CD8-positive, alpha-beta memory T cell (primary cell): ENCODE results near the gene PJVK. TPM values are rescaled to one million over a fixed set of nuclear protein-coding genes. Genes with fewer than 3 reads are reported as not detected.
A peak's percentile ranks its signal among the peaks of the same experiment; 100 is the strongest.

Source experiments
- CTCF ChIA-PET: fragments of 350-600 bp; sonication (Branson Sonifier 250); formaldehyde crosslinking; loops from one replicate; lab custom pipeline; 2021; ENCODE audit warnings: antibody characterized with exemption; lab: Charles Lee
- POLR2A ChIA-PET: fragments of 350-600 bp; sonication (Branson Sonifier 250); formaldehyde crosslinking; loops from one replicate; lab custom pipeline; 2021; ENCODE audit warnings: antibody characterized with exemption; lab: Charles Lee
- DNase-seq, 5 donors: peaks; one replicate each; pipeline versions ENCODE4 v3.0.0 to v3.0.0-alpha.2; 2020 to 2022; ENCODE audit warnings: mixed read lengths in 1 of 5
- H3K27ac ChIP-seq: one replicate; pipeline ENCODE4 v1.7.0; 2013; ENCODE audit warnings: low read depth, mild to moderate bottlenecking, low read length, moderate library complexity
- H3K27me3 ChIP-seq: 2 replicates; pipeline ENCODE4 v1.7.0; 2013; ENCODE audit warnings: low read length, mild to moderate bottlenecking; ENCODE audit not compliant: insufficient read depth, poor library complexity, severe bottlenecking
- H3K36me3 ChIP-seq: 2 replicates; pipeline ENCODE4 v1.7.0; 2013; ENCODE audit warnings: mild to moderate bottlenecking, low read length, moderate library complexity; ENCODE audit not compliant: insufficient read depth
- H3K4me1 ChIP-seq: 2 replicates; pipeline ENCODE4 v1.7.0; 2013; ENCODE audit warnings: mild to moderate bottlenecking, low read length, moderate library complexity; ENCODE audit not compliant: insufficient read depth
- H3K4me3 ChIP-seq: 2 replicates; pipeline ENCODE4 v1.7.0; 2013; ENCODE audit warnings: mild to moderate bottlenecking, low read length
- H3K9me3 ChIP-seq: 2 replicates; pipeline ENCODE4 v1.7.0; 2013; ENCODE audit warnings: mild to moderate bottlenecking, low read length
- H3K27ac Mint-ChIP-seq, 8 donors: one replicate each; pipeline ENCODE4 v1.8.0; 2020 to 2021; ENCODE audit warnings: mixed read lengths in 8 of 8, mild to moderate bottlenecking in 6 of 8, inconsistent platforms in 3 of 8, moderate library complexity in 3 of 8
- H3K27me3 Mint-ChIP-seq, 2 donors: one replicate each; pipeline ENCODE4 v1.8.0; 2020 to 2021; ENCODE audit warnings: mixed read lengths in 2 of 2, mild to moderate bottlenecking in 1 of 2, moderate library complexity in 1 of 2
- H3K36me3 Mint-ChIP-seq, 3 donors: one replicate each; pipeline ENCODE4 v1.8.0; 2020 to 2021; ENCODE audit warnings: mixed read lengths in 3 of 3, inconsistent platforms in 1 of 3, mild to moderate bottlenecking in 1 of 3
- H3K4me1 Mint-ChIP-seq, 3 donors: one replicate each; pipeline ENCODE4 v1.8.0; 2020 to 2021; ENCODE audit warnings: mixed read lengths in 3 of 3, inconsistent platforms in 1 of 3, mild to moderate bottlenecking in 1 of 3
- H3K4me3 Mint-ChIP-seq, 7 donors: one replicate each; pipeline ENCODE4 v1.8.0; 2020 to 2021; ENCODE audit warnings: mixed read lengths in 7 of 7, mild to moderate bottlenecking in 6 of 7, moderate library complexity in 4 of 7, inconsistent platforms in 2 of 7
- H3K9me3 Mint-ChIP-seq, 5 donors: one replicate each; pipeline ENCODE4 v1.8.0; 2020 to 2022; ENCODE audit warnings: mixed read lengths in 5 of 5, mild to moderate bottlenecking in 3 of 5, moderate library complexity in 2 of 5, inconsistent platforms in 1 of 5
- polyA plus RNA-seq: library from polyadenylated mRNA; unstranded; fragments of 300-500 nt; fragmentation: Illumina TruSeq; gene quantifications from one replicate; pipeline ENCODE4 v1.2.3, GENCODE V29; 2021
- total RNA-seq, 2 experiments: library from RNA; stranded (reverse); gene quantifications; one replicate each; pipeline ENCODE4 v1.2.3, GENCODE V29; 2021

The PJVK gene
- total and polyA plus RNA-seq, 3 experiments from 2014 or later, result 1.5 to 1.9 TPM; not detected in 1

DNA sequence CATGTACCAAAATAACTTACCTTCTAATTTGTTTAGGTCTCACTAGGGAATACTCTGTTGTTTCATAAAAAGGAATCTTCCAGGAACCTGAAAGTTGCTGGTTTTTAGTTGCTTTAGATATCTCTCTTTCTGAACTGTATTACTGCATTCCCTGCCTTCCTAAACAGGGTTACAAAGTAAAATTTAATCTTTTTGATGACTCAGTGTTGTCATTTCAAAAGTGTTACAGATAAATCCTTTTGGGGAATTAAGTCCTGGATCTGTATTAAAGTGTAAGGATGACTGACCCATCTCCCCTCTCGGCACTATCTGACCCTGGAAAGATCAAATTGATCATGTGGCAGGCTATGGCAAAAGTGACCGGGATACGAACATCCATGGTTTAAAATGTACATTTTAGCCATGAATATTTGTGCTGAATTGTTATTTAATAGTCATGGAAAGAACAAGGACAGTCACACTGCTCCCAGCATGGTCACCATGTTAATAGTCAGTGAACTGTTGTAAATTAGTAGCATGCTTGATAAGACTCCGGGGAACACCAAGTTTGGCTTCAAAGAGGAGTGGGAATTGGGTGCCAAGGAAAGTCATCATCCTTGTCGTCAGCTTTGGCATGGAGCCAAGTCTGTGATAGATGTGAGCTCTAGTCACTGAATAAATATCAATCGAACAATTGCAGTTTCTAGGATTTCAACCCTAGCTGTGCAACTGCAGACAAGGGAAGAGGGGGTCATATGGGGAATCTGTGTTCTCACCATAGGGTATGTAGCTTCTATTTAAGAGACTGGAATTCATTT, 33.3 kb downstream of the PJVK start:
- ChIA-PET POLR2A (no interaction called here), CTCF (no interaction called here)
- Mint-ChIP-seq H3K36me3 (peaks cover 0 to 39% (median 23%) of the 10 kb centered on the region in 3 donors), H3K4me3 (no peak overlapping the region), H3K27ac (peak overlapping the region in 3 of 8 donors; percentile 3 to 40 (median 25)), H3K9me3 (no peaks in the 10 kb centered on the region), H3K27me3 (no peaks in the 10 kb centered on the region), H3K4me1 (peaks cover 55 to 81% (median 80%) of the 10 kb centered on the region in 3 donors)
- no peak for DNase-seq
- Histone ChIP-seq H3K27me3 (no peaks in the 10 kb centered on the region), H3K9me3 (no peaks in the 10 kb centered on the region), H3K36me3 (peaks cover 9% of the 10 kb centered on the region), H3K4me3 (no peak overlapping the region), H3K4me1 (peaks cover 37% of the 10 kb centered on the region), H3K27ac (no peak overlapping the region)

DNA sequence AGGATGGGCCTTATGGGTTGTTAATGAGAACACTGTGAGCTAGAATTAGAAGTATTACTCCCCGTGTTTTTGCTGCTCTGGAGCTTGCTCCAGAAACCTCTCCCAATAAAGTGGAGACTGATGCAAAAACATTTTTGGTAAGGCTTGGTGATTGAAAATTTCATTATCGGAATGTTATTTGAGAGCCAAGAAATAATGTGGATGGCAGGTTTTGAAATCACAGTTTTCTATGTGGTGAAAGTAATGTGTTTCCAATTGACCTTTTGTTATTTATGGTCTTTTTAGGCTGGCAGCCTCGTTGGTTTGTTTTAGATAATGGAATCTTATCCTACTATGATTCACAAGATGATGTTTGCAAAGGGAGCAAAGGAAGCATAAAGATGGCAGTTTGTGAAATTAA, 34.2 kb downstream of the PJVK start:
- Histone ChIP-seq H3K27me3 (no peaks in the 10 kb centered on the region), H3K27ac (no peak overlapping the region), H3K4me1 (peaks cover 31% of the 10 kb centered on the region), H3K4me3 (no peak overlapping the region), H3K9me3 (no peaks in the 10 kb centered on the region), H3K36me3 (peaks cover 15% of the 10 kb centered on the region)
- ChIA-PET POLR2A (no interaction called here), CTCF (no interaction called here)
- no peak for DNase-seq
- Mint-ChIP-seq H3K4me1 (peaks cover 59 to 83% (median 81%) of the 10 kb centered on the region in 3 donors), H3K27me3 (no peaks in the 10 kb centered on the region), H3K4me3 (no peak overlapping the region), H3K27ac (peak overlapping the region in 2 of 8 donors; percentile 34 to 79), H3K36me3 (peaks cover 0 to 46% (median 27%) of the 10 kb centered on the region in 3 donors), H3K9me3 (no peaks in the 10 kb centered on the region)

DNA sequence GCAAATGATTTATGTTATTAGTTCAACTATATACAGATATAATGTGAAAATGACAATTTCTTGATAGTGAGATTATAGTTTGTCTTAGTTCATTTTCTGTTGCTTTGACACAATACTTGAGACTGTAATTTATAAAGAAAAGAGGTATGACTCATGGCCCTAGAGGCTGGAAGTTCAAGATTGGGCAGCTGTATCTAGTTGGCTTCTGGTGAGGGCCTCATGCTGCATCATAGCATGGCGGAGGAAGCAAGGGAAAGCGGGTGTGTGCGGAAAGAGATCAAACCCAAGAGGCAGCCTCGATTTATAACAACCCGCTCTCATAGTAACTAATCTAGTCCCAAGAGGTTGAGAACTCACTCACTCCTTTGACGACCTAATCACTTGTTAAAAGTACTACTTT, 40.4 kb downstream of the PJVK start:
- CTCF ChIA-PET, result no interaction called here
- Histone ChIP-seq H3K4me3 (no peak overlapping the region), H3K27ac (no peak overlapping the region), H3K36me3 (peaks cover 52% of the 10 kb centered on the region), H3K27me3 (no peaks in the 10 kb centered on the region), H3K4me1 (no peaks in the 10 kb centered on the region), H3K9me3 (no peaks in the 10 kb centered on the region)
- POLR2A ChIA-PET, result interaction anchor here (1.6 kb wide), 1 partner anchor 9 kb away, joined by 3 read pairs; no protein-coding TSS in a partner anchor
- no peak for DNase-seq
- no peaks in the 10 kb centered on the region for H3K27me3 Mint-ChIP-seq
- H3K4me1 Mint-ChIP-seq, result peaks cover 22 to 30% (median 28%) of the 10 kb centered on the region in 3 donors
- no peak overlapping the region for H3K27ac Mint-ChIP-seq
- H3K36me3 Mint-ChIP-seq, result peaks cover 9 to 87% (median 35%) of the 10 kb centered on the region in 3 donors
- no peaks in the 10 kb centered on the region for H3K9me3 Mint-ChIP-seq
- H3K4me3 Mint-ChIP-seq, result no peak overlapping the region

DNA sequence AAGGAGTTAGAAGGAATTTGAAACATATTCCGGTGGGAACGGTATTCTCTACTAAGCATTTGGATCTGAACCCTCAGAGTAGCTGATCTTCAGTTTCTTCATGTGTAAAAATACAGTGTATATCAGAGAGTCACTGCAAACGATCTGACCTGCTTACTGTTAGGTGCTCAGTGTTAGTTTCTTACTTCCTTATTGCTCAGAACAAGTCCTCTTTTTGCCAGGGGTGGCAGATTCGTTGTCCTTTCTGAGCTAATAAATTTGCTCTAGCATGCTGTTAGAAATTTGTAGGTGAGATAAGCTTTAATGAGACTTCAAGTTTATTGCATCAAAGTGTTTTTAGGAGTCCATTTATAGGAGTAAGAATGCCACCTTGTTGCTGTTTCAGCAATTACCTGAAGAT, 44.9 kb downstream of the PJVK start:
- Mint-ChIP-seq H3K9me3 (no peaks in the 10 kb centered on the region), H3K4me1 (peaks cover 0 to 2% (median 0%) of the 10 kb centered on the region in 3 donors), H3K27ac (no peak overlapping the region), H3K36me3 (peaks cover 12 to 85% (median 30%) of the 10 kb centered on the region in 3 donors), H3K4me3 (no peak overlapping the region), H3K27me3 (no peaks in the 10 kb centered on the region)
- Histone ChIP-seq H3K27me3 (no peaks in the 10 kb centered on the region), H3K4me1 (no peaks in the 10 kb centered on the region), H3K4me3 (no peak overlapping the region), H3K36me3 (peaks cover 58% of the 10 kb centered on the region), H3K9me3 (no peaks in the 10 kb centered on the region), H3K27ac (no peak overlapping the region)
- CTCF ChIA-PET, result interaction anchor here (0.7 to 1.6 kb wide), 2 partner anchors 82 to 99 kb away, joined by 3 to 5 read pairs; no protein-coding TSS in a partner anchor
- DNase-seq, result no peak
- POLR2A ChIA-PET, result no interaction called here

DNA sequence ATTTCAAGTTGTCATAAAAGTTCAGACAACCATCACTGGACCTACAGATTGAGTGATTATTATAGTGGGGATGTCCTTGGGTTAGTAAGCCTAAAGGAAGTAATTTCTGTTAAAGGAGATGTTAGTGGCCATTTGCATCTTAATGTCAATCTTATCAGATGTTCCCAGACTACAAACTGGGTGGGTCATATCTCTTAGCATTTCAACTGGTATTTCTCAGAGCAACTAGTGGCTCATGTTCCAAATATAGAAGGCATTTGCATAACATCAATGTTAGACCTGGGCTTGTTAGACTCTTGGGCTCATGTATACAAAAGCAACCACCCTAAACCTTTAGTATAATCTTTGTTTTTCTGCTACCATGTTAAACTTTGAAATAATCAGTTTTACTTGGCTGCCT, 47.0 kb downstream of the PJVK start:
- peak overlapping the region in 1 of 8 donors; percentile 32 for H3K27ac Mint-ChIP-seq
- H3K27ac ChIP-seq, result no peak overlapping the region
- H3K27me3 ChIP-seq, result no peaks in the 10 kb centered on the region
- H3K4me3 ChIP-seq, result no peak overlapping the region
- H3K4me1 Mint-ChIP-seq, result peaks cover 0 to 2% (median 0%) of the 10 kb centered on the region in 3 donors
- H3K36me3 ChIP-seq, result peaks cover 69% of the 10 kb centered on the region
- no peaks in the 10 kb centered on the region for H3K9me3 Mint-ChIP-seq
- no peak overlapping the region for H3K4me3 Mint-ChIP-seq
- H3K27me3 Mint-ChIP-seq, result no peaks in the 10 kb centered on the region
- ChIA-PET POLR2A (no interaction called here), CTCF (no interaction called here)
- no peaks in the 10 kb centered on the region for H3K4me1 ChIP-seq
- H3K9me3 ChIP-seq, result no peaks in the 10 kb centered on the region
- peaks cover 6 to 89% (median 33%) of the 10 kb centered on the region in 3 donors for H3K36me3 Mint-ChIP-seq
- DNase-seq, result no peak

DNA sequence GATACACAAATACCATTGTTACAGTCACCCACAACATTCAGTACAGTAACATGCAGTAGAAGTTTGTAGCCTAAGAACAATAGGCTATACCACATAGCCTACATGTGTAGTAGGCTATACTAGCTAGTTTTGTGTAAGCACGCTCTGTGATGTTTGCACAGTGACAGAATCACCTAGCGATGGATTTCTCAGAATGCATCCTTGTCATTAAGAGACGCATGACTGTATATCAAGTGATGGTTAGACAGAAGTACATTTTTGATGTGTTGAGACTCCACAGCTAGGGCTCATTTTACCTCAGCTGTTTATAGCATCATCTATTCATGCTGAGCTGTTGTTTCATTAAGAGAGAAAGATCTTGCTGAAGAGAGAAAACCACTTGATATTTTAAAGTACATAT, 48.5 kb downstream of the PJVK start:
- no peaks in the 10 kb centered on the region for H3K4me1 ChIP-seq
- no peaks in the 10 kb centered on the region for H3K9me3 ChIP-seq
- no peak overlapping the region for H3K4me3 ChIP-seq
- H3K9me3 Mint-ChIP-seq, result no peaks in the 10 kb centered on the region
- H3K36me3 ChIP-seq, result peaks cover 64% of the 10 kb centered on the region
- ChIA-PET CTCF (no interaction called here), POLR2A (no interaction called here)
- no peak overlapping the region for H3K27ac ChIP-seq
- no peak for DNase-seq
- peaks cover 0 to 2% (median 0%) of the 10 kb centered on the region in 3 donors for H3K4me1 Mint-ChIP-seq
- peaks cover 4 to 88% (median 30%) of the 10 kb centered on the region in 3 donors for H3K36me3 Mint-ChIP-seq
- no peaks in the 10 kb centered on the region for H3K27me3 ChIP-seq
- peak overlapping the region in 3 of 8 donors; percentile 1 to 68 (median 54) for H3K27ac Mint-ChIP-seq
- no peak overlapping the region for H3K4me3 Mint-ChIP-seq
- no peaks in the 10 kb centered on the region for H3K27me3 Mint-ChIP-seq

DNA sequence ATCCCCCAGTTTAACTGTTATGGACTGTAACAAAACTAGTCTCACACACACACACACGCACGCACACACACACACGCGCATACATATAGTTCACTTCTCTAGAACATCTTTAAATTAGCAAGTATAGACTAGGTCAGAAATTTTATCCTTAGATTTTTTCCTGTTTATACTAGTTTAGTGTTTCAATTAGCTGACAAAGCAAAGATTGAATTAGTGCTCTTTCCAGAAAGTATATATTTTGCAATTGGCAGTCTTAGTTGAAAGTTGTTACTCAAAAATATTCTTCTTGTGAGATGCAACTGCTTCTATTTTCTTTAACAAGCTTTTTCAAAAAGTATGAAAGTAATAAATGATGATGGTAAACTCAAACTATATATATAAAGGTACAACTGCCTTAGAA, 51.6 kb downstream of the PJVK start:
- ChIA-PET POLR2A (no interaction called here), CTCF (no interaction called here)
- Histone ChIP-seq H3K27ac (no peak overlapping the region), H3K27me3 (no peaks in the 10 kb centered on the region), H3K4me1 (no peaks in the 10 kb centered on the region), H3K4me3 (no peak overlapping the region), H3K9me3 (no peaks in the 10 kb centered on the region), H3K36me3 (peaks cover 52% of the 10 kb centered on the region)
- no peaks in the 10 kb centered on the region for H3K4me1 Mint-ChIP-seq
- peaks cover 0 to 81% (median 26%) of the 10 kb centered on the region in 3 donors for H3K36me3 Mint-ChIP-seq
- H3K4me3 Mint-ChIP-seq, result no peak overlapping the region
- no peaks in the 10 kb centered on the region for H3K27me3 Mint-ChIP-seq
- H3K27ac Mint-ChIP-seq, result peak overlapping the region in 1 of 8 donors; percentile 61
- H3K9me3 Mint-ChIP-seq, result no peaks in the 10 kb centered on the region
- DNase-seq, result no peak

DNA sequence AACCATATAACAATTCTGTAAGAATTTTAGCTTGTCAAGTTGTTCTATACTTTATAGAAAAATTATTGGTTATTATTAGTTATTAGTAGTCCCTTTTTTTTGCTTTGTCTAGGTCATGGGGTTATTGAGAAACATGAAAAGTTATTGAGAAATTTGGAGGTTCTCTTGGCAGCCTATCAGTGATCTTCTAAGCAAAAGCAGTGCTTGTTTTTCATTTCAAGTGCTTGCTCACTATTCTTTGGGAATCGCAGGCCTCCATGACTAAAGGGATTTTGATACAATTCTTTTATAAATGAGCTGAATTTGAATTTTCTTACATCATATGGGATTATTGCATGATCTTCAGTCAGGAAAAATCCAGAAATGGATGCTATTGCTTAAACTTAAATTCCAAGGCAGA, 54.9 kb downstream of the PJVK start:
- ChIA-PET CTCF (interaction anchor here (1.1 to 1.2 kb wide), 2 partner anchors 56 to 91 kb away, joined by 3 to 4 read pairs; partner anchors contain the start of gene PRKRA), POLR2A (no interaction called here)
- no peak overlapping the region for H3K27ac ChIP-seq
- Mint-ChIP-seq H3K27me3 (no peaks in the 10 kb centered on the region), H3K4me3 (no peak overlapping the region), H3K9me3 (no peaks in the 10 kb centered on the region), H3K36me3 (peaks cover 0 to 70% (median 15%) of the 10 kb centered on the region in 3 donors), H3K4me1 (no peaks in the 10 kb centered on the region), H3K27ac (no peak overlapping the region)
- no peak for DNase-seq
- peaks cover 30% of the 10 kb centered on the region for H3K36me3 ChIP-seq
- H3K9me3 ChIP-seq, result no peaks in the 10 kb centered on the region
- H3K27me3 ChIP-seq, result no peaks in the 10 kb centered on the region
- H3K4me3 ChIP-seq, result no peak overlapping the region
- no peaks in the 10 kb centered on the region for H3K4me1 ChIP-seq
